Adrenal gland (tissue), 5 donors: ENCODE results near the gene TRIM27.

Source experiments
- POLR2A ChIP-seq, 2 donors: fragments of 450-650 bp; IDR thresholded peaks; one replicate each; pipeline ENCODE4 v1.6.1; 2017; ENCODE audit warnings: antibody characterized with exemption in 2 of 2, mild to moderate bottlenecking in 2 of 2, moderate library complexity in 1 of 2
- TF ChIP-seq, protein P1 (sequence below), 6 experiments: fragments of 450-650 bp in 4 of 6; fragments of 200-600 bp in 2 of 6; sonication (generic) in 1 of 6; IDR thresholded peaks; 1 replicate in 5 of 6; 2 replicates in 1 of 6; pipeline versions ENCODE4 v1.5.1 to v1.8.0; 2016 to 2021; ENCODE audit warnings: antibody characterized with exemption in 6 of 6, mild to moderate bottlenecking in 2 of 6, moderate library complexity in 1 of 6
- donor health status: DM: no; HTN: no; CAD: no.

DNA sequence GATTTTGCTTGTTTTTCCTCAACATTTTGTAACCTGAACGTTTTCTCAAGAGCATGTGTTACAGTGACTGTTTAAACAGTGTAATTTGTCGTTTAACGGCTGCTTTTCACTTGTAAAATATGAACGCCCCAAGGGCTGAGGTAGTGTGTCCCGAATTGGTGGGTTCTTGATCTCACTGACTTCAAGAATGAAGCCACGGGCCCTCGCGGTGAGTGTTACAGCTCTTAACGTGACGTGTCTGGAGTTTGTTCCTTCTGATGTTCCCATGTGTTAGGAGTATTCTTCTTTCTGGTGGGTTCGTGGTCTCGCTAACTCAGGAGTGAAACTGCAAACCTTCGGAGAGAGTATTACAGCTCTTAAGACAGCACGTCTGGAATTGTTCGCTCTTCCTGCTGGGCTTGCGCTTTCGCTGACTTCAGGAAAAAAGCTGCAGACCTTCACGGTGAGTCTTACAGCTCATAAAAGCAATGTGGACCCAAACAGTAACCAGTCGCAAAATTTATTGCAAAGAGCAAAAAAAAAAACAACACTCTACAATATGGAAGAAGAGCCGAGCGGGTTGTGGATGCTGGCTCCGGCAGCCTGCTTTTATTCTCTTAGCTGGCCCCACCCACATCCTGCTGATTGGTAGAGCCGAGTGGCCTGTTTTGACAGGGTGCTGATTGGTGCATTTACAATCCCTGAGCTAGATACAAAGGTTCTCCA, 25.1 kb upstream of the TRIM27 start:
- TF ChIP-seq, protein P1, sequence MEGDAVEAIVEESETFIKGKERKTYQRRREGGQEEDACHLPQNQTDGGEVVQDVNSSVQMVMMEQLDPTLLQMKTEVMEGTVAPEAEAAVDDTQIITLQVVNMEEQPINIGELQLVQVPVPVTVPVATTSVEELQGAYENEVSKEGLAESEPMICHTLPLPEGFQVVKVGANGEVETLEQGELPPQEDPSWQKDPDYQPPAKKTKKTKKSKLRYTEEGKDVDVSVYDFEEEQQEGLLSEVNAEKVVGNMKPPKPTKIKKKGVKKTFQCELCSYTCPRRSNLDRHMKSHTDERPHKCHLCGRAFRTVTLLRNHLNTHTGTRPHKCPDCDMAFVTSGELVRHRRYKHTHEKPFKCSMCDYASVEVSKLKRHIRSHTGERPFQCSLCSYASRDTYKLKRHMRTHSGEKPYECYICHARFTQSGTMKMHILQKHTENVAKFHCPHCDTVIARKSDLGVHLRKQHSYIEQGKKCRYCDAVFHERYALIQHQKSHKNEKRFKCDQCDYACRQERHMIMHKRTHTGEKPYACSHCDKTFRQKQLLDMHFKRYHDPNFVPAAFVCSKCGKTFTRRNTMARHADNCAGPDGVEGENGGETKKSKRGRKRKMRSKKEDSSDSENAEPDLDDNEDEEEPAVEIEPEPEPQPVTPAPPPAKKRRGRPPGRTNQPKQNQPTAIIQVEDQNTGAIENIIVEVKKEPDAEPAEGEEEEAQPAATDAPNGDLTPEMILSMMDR (IDR thresholded peaks at IDR 0.05), result no peak
- no peak for TF ChIP-seq POLR2A (IDR thresholded peaks at IDR 0.05)
